HG03139 (cell line): Measurements from ENCODE around the gene ACTN3.
"Not testable (repeated sequence)": the region's sequence is repeated elsewhere in the genome, so short reads cannot be mapped to it uniquely, and the experiment has no call there.

ENCODE experiments used
- ATAC-seq: cut with Tn5 transposase; IDR thresholded peaks from one replicate; pipeline ENCODE4 v1.9.1; 2021; ENCODE audit not compliant: unreplicated experiment

ACTN3 gene

DNA sequence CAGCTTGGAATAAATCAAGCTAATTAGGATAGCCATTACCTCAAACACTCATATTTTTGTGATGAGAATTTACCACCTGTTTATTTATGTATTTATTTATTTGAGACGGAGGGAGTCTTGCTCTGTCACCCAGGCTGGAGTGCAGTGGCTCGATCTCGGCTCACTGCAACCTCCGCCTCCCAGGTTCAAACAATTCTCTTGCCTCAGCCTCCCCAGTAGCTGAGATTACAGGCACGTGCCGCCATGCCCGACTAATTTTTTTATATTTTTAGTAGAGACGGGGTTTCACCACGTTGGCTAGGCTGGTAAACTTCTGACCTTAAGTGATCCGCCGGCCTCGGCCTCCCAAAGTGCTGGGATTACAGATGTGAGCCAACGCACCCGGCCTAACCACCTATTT is 1.8 kb upstream of the ACTN3 start:
- not testable (repeated sequence) for ATAC-seq

DNA sequence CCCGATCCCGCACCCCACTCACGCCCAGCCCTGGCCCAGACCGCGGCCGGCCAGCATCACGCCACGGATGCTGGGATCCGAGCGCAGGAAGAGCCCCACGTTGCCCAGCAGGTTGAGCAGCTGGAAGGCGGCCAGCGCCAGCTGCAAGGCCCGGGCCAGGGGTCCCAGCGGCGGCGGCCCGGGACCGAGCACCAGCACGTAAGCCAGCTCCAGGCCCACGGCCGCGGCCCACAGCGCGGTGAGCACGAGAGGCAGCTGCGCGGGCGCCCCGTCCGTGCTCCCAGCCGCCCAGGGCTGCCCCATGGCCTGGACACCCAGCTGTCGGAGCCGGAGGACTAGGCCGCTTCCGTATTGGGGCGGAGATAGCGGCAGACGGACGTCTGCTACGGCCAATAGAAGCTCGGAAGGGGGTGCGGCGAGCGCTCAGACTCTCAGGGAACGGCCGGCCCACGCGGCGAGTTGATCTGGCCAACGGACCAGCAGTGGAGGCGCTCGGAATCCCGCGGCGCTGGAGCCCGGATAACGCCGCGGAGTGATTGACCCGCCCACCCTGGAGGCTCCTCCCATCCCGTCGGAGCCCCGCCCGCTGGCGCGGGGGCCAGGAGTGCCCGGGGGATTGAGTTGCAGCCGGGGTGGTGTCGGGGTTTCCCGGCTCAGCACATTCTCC is 869 bp upstream of the ACTN3 start, which contains the start of gene ZDHHC24:
Gene ZDHHC24 (minus strand): TSS at position 348 of the 667 bp plus-strand sequence. CDS start 45 bp downstream, at position 303.
- ATAC-seq: peak; percentile 79

DNA sequence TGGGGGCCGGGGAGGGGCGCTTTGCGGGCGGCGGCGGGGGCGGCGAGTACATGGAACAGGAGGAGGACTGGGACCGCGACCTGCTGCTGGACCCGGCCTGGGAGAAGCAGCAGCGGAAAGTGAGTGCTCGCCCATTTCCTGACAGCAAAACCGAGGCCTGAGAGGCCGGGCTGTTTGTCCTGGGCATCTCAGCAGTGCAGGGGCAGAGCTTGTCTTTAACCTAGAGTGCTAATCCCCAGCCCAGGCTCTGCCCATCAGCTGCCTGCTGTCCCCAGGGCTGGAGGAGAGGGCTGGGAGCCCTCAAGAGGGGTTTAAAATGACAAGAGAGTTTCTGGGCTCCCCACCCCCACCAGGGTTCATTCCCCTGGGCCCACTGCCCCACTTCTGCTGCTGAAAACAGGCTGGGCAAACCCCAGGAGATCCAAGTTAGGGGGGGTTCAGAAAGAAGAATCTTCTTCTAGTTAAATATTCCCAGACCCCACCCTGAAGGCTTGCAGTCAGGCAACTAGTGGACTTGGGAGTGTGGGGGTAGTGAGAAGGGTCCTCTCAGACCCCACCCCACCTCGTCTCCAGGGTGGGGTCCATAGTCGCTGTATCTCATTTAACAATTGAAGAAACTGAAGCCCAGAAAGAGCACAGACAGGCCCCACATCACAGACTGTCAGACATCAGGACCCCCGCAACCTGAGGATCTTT is 411 bp downstream of the ACTN3 start:
- no peak for ATAC-seq

DNA sequence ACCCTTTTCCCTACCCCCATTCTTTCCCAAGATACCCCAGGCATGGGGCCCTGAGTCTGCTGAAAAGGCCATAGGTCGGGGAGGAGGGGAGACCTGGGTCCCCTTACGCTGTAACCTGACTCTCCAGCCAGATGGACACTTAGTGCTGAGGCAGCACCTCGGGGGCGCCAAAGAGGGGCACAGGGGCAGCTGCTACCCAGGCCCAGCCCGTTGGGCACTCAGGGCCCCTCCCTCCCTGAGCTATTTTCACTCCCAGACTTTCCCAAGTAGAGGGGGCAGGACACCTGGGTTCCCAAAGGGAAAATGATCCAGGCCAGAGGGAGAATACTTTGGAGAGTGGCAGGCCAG is 933 bp downstream of the ACTN3 start:
- ATAC-seq: no peak

DNA sequence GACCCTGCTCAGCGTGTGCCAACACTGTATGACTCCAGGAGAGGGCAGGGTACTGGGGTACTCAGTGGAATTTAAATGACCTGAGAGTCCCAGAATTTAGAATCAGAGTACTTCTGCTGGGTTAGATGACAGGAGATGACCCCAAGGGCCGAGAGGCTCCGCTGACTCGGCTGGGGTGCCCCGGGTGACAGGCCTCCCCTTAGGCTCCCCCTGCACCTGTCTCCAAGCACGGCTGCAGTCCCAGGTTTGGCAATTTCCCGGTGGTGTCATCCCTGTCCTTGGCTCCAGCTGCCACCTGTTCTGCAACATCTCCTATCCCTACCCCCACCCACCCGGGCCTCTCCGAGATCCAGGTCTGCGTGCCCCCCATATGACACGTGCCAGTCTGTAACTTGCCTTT is 1.3 kb downstream of the ACTN3 start:
- no peak for ATAC-seq

DNA sequence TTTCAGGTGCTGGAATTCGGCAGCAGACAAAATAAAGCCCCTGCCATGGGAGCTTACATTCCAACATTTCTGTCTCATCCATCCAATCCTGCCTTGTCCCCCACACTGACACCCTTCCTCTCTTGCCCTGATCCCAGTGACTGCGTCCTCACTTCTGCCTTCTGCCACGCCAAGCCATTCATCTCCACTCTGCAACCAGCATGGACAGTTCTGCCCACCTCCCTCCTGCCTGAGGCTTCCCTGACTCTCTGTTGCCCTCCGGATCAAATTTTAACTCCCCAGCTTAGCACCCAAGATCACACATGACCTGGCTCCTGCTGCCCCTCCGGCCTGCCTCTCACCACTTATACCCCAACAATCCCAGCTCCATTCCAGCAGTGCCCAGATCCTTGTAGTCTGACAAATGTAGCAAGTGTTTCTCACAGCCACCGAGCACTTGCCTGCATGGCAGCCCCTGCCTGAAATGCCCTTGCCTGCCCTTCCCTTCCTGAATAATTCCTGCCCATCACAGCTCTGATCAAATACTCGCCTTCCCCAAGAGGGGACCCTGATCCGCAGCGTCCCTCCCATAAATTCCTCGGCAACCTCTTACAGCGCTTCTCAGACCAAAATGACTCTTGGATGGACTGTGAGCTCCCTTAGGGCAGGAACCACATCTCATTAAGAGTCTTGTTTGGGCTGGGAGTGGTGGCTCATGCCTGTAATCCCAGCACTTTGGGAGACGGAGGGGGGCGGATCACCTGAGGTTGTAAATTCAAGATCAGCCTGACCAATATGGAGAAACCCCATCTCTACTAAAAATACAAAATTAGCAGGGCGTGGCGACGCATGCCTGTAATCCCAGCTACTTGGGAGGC is 2.3 kb downstream of the ACTN3 start:
- ATAC-seq: no peak

DNA sequence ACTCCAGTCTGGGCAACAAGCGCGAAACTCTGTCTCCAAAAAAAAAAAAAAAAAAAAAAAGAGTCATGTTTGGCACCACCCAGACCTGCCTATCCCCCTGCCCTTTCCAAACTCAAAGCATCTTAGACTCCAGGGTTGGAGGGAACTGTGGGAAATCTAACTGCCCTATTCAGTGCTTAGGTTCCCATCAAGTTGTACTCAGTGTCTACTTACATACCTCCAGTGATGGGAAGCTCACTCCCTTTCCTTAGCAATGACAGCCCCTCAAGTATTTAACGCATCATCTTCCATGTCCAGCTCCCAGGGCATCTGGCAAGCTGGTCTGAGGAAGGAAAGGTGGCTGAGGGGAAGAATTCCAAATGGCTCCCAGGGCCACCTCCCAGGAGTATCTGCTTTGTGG is 3.0 kb downstream of the ACTN3 start:
- no peak for ATAC-seq

DNA sequence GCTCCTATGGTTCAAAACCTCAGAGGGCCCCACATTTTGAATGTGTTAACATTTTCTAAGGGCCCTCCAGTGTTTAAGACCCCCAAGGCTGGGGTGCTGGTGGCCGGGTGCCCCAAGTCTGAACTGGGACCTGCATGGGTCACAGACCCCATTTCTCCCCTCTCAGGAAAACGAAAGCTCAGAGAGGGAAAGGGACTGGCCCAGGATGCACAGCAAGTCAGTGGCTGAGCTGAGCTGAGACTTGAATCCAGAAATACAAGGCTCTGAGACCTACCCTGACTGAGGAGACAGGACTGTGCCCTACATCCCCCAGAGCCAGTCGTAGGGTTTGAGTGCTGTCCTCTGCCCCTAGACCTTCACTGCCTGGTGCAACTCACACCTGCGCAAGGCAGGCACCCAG is 4.2 kb downstream of the ACTN3 start:
- no peak for ATAC-seq

DNA sequence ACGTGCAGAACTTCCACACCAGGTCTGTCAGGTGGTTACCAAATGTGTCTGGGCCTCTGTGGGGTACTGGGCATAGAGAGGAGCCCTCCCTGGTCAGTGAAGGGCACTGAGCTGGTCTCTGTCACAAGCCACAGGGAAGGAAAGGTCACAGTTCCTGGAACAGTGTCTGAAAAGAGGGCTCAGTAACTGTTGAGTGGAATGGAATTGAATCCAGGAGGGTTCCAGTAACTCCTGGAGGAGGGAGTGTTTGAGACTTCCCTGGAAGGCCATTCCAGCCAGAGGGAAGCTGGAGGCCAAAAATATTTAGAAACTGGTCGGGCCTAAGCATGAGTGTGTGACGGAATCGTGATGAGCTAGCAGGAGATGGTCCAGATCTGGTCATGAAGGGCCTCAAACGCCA is 7.9 kb downstream of the ACTN3 start:
- ATAC-seq: no peak

DNA sequence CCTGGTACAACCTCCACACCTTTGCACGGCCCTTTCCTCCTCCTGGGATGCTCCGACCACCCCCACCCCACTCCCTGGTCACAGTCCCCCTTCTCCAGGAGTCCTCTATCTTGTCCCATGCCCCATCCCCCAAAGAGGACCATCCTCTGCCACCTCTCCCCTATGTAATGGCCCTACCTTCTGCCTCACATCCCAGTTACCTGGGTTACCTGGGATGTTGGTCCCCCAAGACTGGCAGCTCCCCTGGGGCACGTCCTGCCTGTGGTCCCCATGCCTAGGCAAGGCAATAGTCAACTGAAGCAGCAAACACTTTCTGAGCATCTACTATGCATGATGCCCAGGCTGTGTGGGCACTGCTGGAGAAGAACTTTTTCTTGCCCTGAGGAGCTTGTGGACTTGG is 8.7 kb downstream of the ACTN3 start:
- no peak for ATAC-seq

DNA sequence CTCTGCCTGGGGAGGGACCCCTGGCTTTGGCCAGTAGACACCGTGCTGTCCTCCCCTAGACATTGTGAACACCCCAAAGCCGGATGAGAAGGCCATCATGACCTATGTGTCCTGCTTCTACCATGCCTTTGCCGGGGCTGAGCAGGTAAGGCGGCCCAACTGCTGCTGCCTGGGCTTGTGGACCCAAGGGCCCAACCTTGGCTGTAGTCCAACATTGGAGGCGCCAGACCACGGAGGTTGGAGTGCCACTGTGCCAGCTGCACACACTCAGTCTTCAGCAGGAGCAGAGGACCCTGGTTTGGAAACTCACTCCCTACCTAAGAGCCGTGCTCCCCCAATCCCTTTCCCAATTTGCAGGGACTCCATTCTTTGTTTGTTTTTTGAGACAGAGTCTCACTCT is 9.4 kb downstream of the ACTN3 start:
- ATAC-seq: no peak

DNA sequence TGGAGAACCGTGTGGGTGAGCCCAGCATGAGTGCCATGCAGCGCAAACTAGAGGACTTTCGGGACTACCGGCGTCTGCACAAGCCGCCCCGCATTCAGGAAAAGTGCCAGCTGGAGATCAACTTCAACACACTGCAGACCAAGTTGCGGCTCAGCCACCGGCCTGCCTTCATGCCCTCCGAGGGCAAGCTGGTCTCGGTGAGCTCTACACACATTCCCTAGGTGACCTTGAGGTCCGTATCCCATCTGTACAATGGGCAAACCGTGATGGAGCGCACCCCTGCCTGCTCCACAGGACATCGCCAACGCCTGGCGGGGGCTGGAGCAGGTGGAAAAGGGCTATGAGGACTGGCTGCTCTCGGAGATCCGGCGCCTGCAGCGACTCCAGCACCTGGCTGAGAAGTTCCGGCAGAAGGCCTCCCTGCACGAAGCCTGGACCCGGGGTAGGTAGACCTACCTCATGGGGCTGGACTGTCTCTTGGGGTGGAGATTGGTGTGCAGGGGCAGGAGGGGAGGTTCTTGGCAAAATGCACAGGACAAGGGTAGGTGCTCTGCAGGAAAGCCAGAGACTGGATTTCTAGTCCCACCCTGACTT is 11.1 kb downstream of the ACTN3 start:
- ATAC-seq: no peak

DNA sequence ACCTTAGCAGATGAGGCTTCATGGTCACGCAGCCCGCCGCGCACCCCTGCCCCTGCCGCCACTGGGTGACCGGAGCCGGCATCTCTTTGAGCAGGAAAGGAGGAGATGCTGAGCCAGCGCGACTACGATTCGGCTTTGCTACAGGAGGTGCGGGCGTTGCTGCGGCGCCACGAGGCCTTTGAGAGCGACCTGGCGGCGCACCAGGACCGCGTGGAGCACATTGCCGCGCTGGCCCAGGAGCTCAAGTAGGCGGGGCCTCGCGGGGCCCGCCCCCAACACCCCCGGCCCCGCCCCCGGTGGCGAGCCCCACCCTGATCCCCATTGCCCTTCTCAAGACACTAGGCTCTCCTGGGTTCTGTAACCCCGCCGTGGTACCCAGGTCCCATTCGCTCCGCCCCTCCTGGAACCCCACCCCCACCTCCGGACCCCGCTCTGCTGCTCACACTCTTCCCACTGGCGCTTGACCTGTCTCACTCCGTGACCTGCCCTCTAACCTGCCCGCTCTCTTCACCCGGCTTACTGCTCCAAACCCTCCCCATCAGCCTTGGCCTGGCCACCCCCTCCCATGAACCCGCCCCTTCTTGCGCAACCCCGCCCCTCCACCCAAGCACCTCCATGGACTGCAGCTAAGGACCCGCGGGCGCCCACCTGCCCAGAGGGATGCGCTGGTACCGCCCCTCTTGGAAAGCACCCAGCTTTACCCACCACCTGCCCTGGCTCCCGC is 12.6 kb downstream of the ACTN3 start:
- ATAC-seq: no peak

DNA sequence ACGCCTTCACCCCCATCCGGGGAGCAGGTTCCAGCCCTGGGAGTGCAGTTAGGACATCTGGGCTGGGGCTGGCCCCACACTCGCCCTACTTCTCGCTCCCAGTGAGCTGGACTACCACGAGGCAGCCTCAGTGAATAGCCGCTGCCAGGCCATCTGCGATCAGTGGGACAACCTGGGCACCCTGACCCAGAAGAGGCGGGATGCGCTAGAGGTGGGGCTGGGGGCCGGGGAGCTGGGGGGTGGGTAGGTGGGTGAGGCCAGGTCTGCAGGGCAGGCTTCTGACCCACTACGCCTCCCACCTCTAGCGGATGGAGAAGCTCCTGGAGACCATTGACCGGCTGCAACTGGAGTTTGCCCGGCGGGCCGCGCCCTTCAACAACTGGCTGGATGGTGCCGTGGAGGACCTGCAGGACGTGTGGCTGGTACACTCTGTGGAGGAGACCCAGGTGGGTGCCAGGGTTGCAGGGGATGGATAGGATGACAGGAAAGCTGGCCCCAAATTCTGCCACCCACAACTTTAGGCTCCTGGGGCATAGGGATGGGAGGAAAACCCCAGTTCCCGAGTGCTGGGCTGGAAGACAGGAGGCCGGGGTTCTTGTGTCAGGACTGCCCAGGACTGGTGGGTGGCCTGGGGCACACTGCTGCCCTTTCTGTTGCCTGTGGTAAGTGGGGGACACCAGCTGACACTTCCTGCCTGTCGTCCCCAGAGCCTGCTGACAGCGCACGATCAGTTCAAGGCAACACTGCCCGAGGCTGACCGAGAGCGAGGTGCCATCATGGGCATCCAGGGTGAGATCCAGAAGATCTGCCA is 13.4 kb downstream of the ACTN3 start:
- no peak for ATAC-seq

DNA sequence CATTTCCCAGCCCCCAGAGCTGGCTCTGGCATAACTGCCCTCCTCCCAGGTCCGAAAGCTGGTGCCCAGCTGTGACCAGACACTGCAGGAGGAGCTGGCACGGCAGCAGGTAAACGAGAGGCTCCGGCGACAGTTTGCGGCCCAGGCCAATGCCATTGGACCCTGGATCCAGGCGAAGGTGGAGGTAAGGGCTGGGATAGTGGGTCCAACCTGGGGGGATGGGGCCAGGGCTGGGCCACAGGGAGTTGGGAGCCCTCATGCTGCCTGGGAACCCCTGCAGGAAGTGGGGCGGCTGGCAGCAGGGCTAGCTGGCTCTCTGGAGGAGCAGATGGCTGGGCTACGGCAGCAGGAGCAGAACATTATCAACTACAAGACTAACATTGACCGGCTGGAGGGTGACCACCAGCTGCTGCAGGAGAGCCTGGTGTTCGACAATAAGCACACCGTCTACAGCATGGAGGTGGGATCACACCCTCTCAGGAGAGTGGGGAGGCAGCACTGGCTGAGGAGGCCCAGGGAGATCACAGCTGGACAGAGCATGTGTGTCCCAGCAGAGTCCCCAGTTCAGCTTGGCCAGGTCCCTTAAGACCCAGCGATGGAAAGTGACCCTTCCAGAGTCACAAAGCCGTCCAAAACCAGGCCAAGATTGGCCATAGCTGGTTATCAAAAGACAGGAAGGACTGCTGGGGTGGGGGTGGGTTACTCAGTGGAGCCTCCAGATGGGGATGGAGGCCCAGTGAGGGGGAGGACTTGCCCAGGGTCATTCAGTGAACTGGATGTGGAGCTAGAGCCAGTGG is 14.7 kb downstream of the ACTN3 start:
- no peak for ATAC-seq

DNA sequence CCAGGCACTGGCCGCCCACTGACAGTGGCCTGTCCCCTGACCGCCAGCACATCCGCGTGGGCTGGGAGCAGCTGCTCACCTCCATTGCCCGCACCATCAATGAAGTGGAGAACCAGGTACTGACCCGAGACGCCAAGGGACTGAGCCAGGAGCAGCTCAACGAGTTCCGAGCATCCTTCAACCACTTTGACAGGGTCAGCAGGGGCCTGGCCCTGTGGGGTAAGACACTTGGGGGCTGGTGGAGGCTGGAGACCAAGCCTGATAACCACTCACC is 15.2 kb downstream of the ACTN3 start:
- no peak for ATAC-seq

DNA sequence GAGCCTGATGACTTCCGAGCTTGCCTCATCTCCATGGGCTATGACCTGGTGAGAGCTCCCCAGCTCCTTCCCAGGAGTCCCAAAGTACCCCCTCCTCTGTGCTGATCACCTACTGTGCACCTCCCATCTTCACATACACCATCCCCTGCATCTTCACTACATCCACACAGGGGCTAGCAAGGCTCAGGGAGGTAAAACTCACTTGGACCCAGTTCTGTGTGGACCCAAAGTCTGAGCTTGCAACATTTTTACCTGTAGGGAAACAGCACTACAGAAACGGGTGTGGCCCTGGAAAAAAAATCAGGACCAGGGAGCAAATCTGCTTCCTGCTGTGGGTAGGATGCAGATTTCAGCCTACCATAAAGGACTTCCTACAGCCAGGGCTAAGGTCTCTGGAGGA is 15.6 kb downstream of the ACTN3 start:
- ATAC-seq: no peak

DNA sequence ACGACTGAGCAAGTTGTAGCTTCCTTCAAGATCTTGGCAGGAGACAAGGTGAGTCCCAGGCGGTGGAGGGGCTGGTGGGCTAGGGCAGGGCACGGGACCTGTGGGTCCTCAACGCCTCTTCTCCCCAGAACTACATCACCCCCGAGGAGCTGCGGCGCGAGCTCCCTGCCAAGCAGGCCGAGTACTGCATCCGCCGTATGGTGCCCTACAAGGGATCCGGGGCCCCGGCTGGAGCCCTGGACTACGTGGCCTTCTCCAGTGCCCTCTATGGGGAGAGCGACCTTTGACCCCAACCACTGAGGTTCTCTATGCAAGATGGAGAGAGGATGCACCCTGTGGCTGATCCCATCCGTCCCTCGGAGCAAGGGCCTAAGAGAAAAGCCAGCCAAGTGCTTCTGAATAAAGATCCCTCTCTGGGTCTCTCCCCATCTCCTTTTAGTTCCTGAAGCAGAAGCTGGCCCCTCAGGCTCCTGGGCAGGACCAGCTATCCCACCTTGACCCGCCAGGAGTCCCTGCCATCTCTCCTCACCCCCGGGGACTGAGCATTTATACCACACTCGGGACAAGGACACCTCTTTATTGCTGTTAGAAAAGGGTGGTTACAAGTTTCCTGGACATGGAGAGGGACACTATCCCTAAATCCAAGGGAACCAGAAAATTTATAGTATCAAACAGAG is 16.3 kb downstream of the ACTN3 start:
- no peak for ATAC-seq

DNA sequence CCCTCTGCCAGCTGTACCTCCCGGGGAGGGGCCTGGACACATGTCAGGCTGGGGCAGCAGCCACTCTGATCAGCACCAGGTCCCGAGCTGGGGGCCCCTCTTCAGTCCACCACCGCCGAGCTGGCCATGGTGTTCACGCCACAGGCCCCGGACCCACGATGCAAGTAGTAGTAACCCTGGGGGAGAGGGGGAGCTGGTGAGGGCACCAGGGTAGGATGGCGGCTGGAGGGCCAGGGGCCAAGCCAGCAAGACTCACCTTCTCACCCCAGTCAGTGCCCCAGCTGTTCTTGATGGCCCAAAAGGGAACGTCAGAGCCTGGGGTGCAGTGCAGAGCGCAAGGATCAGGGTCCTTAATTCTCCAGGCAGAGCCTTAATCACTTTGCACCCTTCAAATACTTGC is 17.1 kb downstream of the ACTN3 start:
- ATAC-seq: no peak
